Epithelial cell of esophagus (primary cell): ENCODE measurements around the gene MARCHF11.

ENCODE experiments used
- DNase-seq: peaks from one replicate; pipeline ENCODE4 v3.0.0; 2010; ENCODE audit warnings: low read depth
- H3K4me3 ChIP-seq: 2 replicates; pipeline ENCODE4 v1.5.1; 2011; ENCODE audit warnings: mild to moderate bottlenecking, low read length, control low read depth
- TF ChIP-seq, protein P1 (sequence below): IDR thresholded peaks from 2 replicates; pipeline ENCODE4 v1.5.1; 2011; ENCODE audit warnings: low read depth, mild to moderate bottlenecking, low read length, control low read depth, inconsistent platforms; ENCODE audit not compliant: insufficient read depth; ENCODE audit errors: missing control alignments

Gene MARCHF11

DNA sequence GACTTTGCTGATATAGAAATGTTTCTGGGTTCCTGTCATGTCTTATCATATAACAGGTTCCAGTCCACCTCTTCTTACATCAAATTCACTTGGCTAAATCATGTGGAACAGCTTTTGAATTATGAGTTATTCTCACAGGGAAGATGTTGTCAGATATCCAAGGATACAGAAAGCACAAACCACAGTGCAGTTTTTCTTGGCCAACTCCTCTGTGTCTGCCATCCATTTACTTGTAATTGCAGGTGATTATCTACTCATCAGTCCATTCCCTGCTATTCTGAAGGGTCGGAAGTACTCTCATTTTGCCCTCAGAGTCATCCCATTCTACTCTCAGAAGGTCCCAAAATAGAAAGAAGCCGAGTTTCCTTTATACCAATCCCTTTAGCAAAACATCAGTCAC, 10.0 kb downstream of the MARCHF11 start:
- DNase-seq = no peak
- TF ChIP-seq, protein P1, sequence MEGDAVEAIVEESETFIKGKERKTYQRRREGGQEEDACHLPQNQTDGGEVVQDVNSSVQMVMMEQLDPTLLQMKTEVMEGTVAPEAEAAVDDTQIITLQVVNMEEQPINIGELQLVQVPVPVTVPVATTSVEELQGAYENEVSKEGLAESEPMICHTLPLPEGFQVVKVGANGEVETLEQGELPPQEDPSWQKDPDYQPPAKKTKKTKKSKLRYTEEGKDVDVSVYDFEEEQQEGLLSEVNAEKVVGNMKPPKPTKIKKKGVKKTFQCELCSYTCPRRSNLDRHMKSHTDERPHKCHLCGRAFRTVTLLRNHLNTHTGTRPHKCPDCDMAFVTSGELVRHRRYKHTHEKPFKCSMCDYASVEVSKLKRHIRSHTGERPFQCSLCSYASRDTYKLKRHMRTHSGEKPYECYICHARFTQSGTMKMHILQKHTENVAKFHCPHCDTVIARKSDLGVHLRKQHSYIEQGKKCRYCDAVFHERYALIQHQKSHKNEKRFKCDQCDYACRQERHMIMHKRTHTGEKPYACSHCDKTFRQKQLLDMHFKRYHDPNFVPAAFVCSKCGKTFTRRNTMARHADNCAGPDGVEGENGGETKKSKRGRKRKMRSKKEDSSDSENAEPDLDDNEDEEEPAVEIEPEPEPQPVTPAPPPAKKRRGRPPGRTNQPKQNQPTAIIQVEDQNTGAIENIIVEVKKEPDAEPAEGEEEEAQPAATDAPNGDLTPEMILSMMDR = no peak

DNA sequence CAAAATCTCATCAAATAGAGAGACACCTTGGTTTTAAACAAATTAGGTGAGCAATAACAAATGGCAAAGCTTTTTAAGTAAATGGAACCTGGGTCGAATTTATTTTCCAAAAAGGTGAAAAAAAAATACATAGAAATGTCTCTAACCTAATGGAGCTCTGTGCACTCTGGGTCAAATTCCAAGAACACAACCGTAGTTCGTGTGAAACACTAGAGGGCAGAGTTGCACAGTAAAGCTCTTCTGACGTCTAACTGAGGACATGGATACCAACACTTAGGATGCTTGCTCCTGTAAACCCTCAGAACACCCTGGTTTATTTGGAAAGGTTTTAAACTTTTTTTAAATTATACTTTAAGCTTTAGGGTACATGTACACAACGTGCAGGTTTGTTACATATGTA, 18.9 kb downstream of the MARCHF11 start:
- no peak overlapping the region for H3K4me3 ChIP-seq
- TF ChIP-seq, protein P1 = peak; percentile 88
- DNase-seq = peak; percentile 78

More for the DNA sequence above, 10.0 kb downstream of the MARCHF11 start:
- no peak overlapping the region for H3K4me3 ChIP-seq

DNA sequence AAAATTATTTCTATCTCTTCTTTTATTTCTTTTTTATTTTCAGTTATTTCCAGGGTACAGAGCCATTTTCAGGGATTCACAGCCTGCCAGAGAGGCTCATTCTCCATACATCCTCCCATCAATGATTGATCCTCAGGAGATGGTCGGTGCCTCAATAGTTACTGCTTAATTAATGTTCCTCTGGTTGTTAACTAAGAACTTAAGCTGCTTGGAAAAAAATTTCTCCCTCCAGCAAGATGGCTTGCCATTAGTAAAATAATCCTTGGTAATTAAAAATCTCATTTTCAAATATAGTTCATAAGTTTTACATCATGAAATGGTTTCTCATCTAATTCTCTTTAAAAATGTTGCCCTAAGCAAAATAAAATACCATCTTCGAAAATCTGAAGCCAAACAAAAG, 20.0 kb downstream of the MARCHF11 start:
- TF ChIP-seq, protein P1 = no peak
- no peak overlapping the region for H3K4me3 ChIP-seq
- DNase-seq = no peak

DNA sequence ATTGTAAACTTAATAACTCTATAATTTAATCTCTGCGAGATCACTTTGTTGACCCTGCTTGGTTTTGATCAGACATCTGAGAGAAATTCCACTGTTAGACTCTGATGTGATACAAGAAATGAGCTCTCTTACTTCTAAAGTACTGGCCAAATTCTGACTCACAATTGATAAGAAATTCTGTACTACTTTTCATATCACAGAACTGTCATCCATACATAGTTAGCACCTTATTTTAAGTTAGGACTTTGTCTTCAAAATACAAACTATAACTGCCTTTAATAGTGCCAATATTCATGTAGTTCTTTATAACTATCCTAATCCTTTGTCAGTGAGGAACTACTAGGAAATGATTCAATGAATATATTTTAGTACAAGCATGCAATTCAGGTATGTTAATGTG, 23.4 kb downstream of the MARCHF11 start:
- H3K4me3 ChIP-seq = no peak overlapping the region
- no peak for DNase-seq
- TF ChIP-seq, protein P1 = no peak

DNA sequence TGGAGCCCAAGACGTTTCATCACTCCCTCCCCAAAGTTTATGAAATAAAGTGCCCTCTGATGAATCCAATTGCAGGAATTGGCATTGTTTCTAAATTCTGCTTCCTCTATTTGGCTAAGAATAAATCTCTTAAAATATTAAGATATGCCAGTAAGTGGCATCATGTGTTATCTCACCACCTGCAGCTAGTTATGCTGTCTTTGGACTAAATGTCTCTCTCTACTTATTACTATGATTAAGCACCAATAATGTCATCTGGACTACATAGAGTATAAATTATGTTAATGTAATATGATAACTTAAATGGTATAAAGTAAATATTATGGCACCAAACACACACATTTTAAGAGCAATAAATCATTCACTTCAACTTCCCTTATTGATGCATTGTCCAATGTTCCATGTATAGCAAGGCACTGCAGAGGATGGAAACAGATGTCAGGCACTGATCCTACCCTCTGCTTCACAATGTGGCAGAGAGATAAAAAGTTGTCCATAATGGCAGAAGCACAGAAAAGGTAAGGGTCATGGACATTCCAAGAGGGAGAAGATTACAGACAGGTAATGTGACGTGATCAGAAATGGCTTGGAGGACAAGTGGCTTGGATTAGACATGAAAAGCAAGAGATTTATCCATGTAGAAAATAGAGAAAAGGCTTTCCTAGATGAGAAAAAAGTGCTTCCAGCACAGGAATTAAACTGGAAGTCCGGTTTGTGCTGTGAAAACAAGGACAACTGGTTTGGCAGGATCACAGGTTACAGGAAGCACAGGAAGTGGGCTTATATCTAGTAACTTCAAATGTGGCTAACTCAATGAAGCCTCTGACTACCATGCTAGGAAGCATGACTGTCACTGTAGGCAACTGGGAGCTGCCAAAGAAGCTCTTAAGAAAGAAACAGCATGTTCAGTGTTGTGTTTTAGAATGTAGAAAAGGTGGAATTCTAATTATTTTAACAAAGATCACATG, 26.7 kb downstream of the MARCHF11 start:
- TF ChIP-seq, protein P1 = no peak
- DNase-seq = peak; percentile 42
- H3K4me3 ChIP-seq = no peak overlapping the region

DNA sequence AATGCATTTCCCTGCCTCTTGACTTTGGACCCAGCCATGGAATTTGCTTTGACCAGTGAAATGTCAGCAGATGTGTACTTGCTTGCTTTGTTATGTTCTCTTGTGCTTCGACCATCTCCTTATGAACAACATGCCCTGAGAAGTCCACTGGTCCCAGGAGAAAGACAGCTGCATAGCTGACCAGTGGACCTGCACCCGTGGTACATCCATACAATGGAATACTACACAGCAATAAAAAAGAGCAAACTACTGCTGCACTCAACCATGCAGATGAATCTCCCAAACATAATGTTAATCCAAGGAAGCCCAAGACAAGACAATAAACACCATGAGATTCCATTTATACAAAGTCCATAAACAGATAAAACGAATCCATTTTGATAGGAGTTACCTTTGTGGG, 30.0 kb downstream of the MARCHF11 start:
- no peak overlapping the region for H3K4me3 ChIP-seq
- no peak for DNase-seq
- TF ChIP-seq, protein P1 = no peak
